Ishikawa (cell line): Measurements from ENCODE around the gene PDE6H.

ENCODE experiments used
- EP300 ChIP-seq: IDR thresholded peaks from 2 replicates; pipeline ENCODE4 v1.6.1; 2012; ENCODE audit warnings: borderline replicate concordance
- FOXM1 ChIP-seq: IDR thresholded peaks from 2 replicates; pipeline ENCODE4 v1.6.1; 2012; ENCODE audit warnings: low read depth, borderline replicate concordance
- TAF1 ChIP-seq: IDR thresholded peaks from 2 replicates; pipeline ENCODE4 v1.6.1; 2012; ENCODE audit warnings: low read depth, mild to moderate bottlenecking
- YY1 ChIP-seq: IDR thresholded peaks from 2 replicates; pipeline ENCODE4 v1.6.1; 2012; ENCODE audit warnings: low read depth
- ZBTB7A ChIP-seq: IDR thresholded peaks from 2 replicates; pipeline ENCODE4 v1.6.1; 2012; ENCODE audit warnings: low read depth

GRCh38 chr12:14954269-14954668, 18.6 kb upstream of the PDE6H start:
- TF ChIP-seq TAF1 = no peak
- no peak for TF ChIP-seq FOXM1
- TF ChIP-seq YY1 = no peak
- no peak for TF ChIP-seq ZBTB7A
- TF ChIP-seq EP300 = no peak
